ENCODE results near the gene SPSB3.

SPSB3 gene

GRCh38 chr16:1729445-1729844 lies 52.9 kb downstream of the SPSB3 start:
- FAIRE-seq (no peak), DNase-seq (ENCODE audit: insufficient read length, low spot score) (no peak)
- TF ChIP-seq POLR2A (IDR thresholded peaks at IDR 0.05; ENCODE audit: low read depth, low read length) = no peak

GRCh38 chr16:1729026-1729425 lies 53.3 kb downstream of the SPSB3 start:
- no peak for TF ChIP-seq POLR2A (IDR thresholded peaks at IDR 0.05; ENCODE audit: low read depth, low read length)
- DNase-seq (ENCODE audit: insufficient read length, low spot score) (no peak), FAIRE-seq (no peak)

- no peak for TF ChIP-seq POLR2A (IDR thresholded peaks at IDR 0.05; ENCODE audit: low read depth, low read length)
Measured at GRCh38 chr16:1727651-1728624, 54.4 kb downstream of the SPSB3 start.

More at GRCh38 chr16:1727651-1728624, 54.4 kb downstream of the SPSB3 start:
- DNase-seq (ENCODE audit: insufficient read length, low spot score) = no peak
- FAIRE-seq = no peak
